GM12875 (cell line): ENCODE data around the gene TPGS1.
A peak's percentile ranks its signal among the peaks of the same experiment; 100 is the strongest.

ENCODE experiments used
- H3K4me3 ChIP-seq: one replicate; pipeline ENCODE4 v1.5.1; 2011; ENCODE audit warnings: low read depth, low read length, control low read depth
- TF ChIP-seq, protein P1 (sequence below): IDR thresholded peaks from 2 replicates; pipeline ENCODE4 v1.5.1; 2011; ENCODE audit warnings: low read depth, mild to moderate bottlenecking, control low read depth, inconsistent platforms, low read length, moderate library complexity, borderline replicate concordance; ENCODE audit not compliant: insufficient read depth

TPGS1 gene

DNA sequence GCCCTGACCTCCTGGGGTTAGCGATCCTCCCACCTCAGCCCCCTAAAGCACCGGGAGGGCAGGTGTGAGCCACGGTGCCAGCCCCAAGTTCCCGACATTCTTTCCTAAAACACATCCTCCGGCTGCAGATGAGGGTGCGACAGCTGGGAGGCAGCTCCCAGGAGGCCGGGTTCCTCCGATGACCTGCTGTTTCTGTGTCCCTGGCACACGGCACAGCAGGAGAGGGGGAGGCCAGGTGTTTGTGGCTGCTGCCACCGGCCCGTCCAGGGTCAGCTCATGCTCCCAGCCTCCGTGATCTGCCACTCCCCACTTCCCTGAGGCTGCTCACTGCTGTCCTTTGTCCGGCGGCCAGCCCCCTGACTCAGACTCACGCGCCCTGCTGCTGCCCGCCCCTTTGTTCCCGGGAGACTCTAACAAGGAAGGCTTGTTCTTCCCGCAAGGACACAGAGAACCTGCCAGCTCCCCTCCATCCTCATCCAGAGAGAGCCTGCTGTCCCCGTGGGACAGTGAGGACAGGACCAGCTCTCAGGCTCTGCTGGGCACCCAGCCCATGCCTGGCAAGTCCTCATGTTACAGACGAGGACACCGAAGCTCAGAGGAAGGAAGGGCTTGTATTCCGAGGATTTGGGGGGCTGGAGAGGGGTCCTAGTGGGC, 21.6 kb upstream of the TPGS1 start:
- TF ChIP-seq, protein P1, sequence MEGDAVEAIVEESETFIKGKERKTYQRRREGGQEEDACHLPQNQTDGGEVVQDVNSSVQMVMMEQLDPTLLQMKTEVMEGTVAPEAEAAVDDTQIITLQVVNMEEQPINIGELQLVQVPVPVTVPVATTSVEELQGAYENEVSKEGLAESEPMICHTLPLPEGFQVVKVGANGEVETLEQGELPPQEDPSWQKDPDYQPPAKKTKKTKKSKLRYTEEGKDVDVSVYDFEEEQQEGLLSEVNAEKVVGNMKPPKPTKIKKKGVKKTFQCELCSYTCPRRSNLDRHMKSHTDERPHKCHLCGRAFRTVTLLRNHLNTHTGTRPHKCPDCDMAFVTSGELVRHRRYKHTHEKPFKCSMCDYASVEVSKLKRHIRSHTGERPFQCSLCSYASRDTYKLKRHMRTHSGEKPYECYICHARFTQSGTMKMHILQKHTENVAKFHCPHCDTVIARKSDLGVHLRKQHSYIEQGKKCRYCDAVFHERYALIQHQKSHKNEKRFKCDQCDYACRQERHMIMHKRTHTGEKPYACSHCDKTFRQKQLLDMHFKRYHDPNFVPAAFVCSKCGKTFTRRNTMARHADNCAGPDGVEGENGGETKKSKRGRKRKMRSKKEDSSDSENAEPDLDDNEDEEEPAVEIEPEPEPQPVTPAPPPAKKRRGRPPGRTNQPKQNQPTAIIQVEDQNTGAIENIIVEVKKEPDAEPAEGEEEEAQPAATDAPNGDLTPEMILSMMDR, result no peak
- no peak overlapping the region for H3K4me3 ChIP-seq

DNA sequence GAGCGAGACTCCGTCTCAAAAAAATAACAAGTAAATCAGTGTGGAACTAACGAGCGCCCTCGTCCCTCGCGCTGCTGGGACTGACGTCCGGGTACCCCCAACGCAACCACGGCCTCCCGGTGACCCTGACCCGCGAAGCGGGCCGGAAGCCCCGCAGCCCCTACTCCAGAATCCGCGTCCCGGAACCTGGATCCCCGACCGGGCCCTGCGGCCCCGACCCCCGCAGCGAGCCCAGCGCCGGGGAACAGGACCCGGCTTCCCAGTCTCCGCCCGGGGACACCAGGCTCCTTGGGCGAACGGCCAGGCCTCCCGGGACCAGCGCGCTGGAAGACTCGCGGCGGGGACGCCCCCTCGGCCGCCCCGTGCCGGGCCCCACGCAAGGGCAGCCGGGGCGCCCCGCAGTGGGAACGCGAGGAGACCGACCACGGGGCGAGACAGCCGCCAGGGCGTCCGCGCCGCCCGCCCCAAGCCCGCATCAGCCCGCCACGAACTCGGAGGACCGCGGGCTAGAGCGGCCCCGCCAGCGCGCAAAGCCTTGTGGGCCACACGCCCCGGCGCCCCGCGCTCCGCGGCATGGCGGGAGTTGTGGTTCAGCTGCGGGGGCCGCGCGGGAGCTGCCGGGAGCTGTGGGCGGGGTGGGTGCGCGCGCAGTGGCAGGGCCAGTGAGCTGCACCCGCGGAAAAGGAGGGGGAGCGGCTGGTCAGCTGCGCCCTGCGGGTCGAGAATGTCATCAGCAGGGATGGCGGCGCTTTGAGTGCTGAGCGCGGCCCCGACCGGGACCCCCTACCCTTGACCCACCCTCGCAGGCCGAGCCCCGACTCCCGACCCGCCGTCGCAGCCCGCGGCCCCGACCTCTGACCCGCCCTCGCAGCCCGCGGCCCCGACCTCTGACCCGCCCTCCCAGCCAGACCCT, 18.5 kb upstream of the TPGS1 start:
- TF ChIP-seq, protein P1, result no peak

GRCh38 chr19:489418-490196, 17.7 kb upstream of the TPGS1 start:
- TF ChIP-seq, protein P1, result no peak
- peak overlapping the region; percentile 93 for H3K4me3 ChIP-seq

More for the DNA sequence above, 18.5 kb upstream of the TPGS1 start:
- H3K4me3 ChIP-seq, result peak overlapping the region; percentile 93

GRCh38 chr19:491146-491741, 16.1 kb upstream of the TPGS1 start:
- TF ChIP-seq, protein P1, result no peak
- no peak overlapping the region for H3K4me3 ChIP-seq

DNA sequence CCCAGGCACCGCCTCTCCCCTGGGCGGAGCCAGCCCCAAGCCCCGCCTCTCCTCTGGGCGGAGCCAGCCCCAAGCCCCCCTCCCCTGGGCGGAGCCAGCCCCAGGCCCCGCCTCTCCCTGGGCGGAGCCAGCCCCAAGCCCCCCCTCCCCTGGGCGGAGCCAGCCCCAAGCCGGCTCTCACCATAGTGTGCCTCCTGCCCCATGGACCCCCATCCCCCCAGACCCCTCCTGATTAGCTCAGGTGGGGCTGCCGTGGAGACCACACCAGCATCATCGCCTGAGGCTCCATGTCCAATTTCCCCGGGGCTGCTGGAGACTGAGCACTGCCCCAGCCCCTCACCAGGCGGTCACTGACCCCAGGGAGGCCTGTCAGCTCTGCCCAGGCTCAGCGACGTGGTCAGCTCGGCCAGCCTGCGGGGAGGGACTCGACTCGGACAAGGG, 15.2 kb upstream of the TPGS1 start:
- H3K4me3 ChIP-seq, result no peak overlapping the region
- TF ChIP-seq, protein P1, result no peak

GRCh38 chr19:493391-494170, 13.7 kb upstream of the TPGS1 start:
- H3K4me3 ChIP-seq, result no peak overlapping the region
- TF ChIP-seq, protein P1, result no peak
